SIG-M5 (cell line): ENCODE data around the gene TWF2.

ENCODE experiments used
- DNase-seq: peaks from one replicate; lab custom pipeline; 2025; lab: John Stamatoyannopoulos, UW

TWF2 gene

DNA sequence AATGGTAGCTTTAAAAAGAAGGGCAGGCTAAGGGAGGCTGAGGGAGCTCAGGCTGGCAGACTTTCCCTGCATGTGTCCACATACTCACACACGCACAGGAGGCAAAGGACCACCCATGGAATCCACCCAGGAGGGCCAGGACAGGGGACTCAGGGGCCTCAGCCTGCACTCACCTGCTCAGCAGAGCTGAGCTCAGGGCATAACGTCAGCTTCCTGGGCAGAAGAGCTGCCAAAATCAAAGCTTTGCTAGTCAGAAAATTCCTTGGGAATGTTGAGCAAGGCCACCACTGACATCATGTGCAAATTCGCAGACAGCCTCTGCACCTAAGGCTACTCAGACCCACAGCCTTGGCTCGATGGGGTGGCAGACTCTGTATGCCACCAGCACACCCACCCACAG, 57.4 kb downstream of the TWF2 start:
- no peak for DNase-seq
